Parathyroid adenoma (tissue), 2 donors: ENCODE data around the gene SMS.

Source experiments
- H2AFZ ChIP-seq: fragments of 300-600 bp; sonication (generic); one replicate; pipeline ENCODE4 v1.7.0; 2017; ENCODE audit warnings: antibody characterized with exemption, mild to moderate bottlenecking
- H3K27ac ChIP-seq: fragments of 300-600 bp; sonication (generic); one replicate; pipeline ENCODE4 v1.7.0; 2017
- H3K27me3 ChIP-seq: fragments of 300-600 bp; sonication (generic); one replicate; pipeline ENCODE4 v1.7.0; 2017; ENCODE audit warnings: low read length; ENCODE audit not compliant: control insufficient read depth, insufficient read depth
- H3K36me3 ChIP-seq: fragments of 300-600 bp; sonication (generic); one replicate; pipeline ENCODE4 v1.7.0; 2017; ENCODE audit warnings: low read length; ENCODE audit not compliant: control insufficient read depth, insufficient read depth
- H3K4me1 ChIP-seq: fragments of 300-600 bp; sonication (generic); one replicate; pipeline ENCODE4 v1.7.0; 2017; ENCODE audit warnings: control low read depth
- H3K4me2 ChIP-seq: fragments of 300-600 bp; sonication (generic); one replicate; pipeline ENCODE4 v1.7.0; 2017; ENCODE audit warnings: low read length
- H3K4me3 ChIP-seq: fragments of 300-600 bp; sonication (generic); one replicate; pipeline ENCODE4 v1.7.0; 2017; ENCODE audit warnings: low read depth, low read length
- H3K79me2 ChIP-seq: fragments of 300-600 bp; sonication (generic); one replicate; pipeline ENCODE4 v1.7.0; 2017; ENCODE audit warnings: control low read depth
- H3K9ac ChIP-seq: fragments of 300-600 bp; sonication (generic); one replicate; pipeline ENCODE4 v1.7.0; 2017; ENCODE audit warnings: mild to moderate bottlenecking
- H3K9me3 ChIP-seq: fragments of 300-600 bp; sonication (generic); one replicate; pipeline ENCODE4 v1.7.0; 2017; ENCODE audit warnings: low read length; ENCODE audit not compliant: control insufficient read depth
- TF ChIP-seq, protein P1 (sequence below): fragments of 300-600 bp; sonication (generic); IDR thresholded peaks from one replicate; pipeline ENCODE4 v1.7.0; 2017; ENCODE audit warnings: antibody characterized with exemption, mild to moderate bottlenecking
- donor health status: primary hyperparathyroidism.

SMS gene

GRCh38 chrX:22024577-22024976 is 84.1 kb downstream of the SMS start:
- H3K9me3 ChIP-seq, result no peaks in the 10 kb centered on the region

DNA sequence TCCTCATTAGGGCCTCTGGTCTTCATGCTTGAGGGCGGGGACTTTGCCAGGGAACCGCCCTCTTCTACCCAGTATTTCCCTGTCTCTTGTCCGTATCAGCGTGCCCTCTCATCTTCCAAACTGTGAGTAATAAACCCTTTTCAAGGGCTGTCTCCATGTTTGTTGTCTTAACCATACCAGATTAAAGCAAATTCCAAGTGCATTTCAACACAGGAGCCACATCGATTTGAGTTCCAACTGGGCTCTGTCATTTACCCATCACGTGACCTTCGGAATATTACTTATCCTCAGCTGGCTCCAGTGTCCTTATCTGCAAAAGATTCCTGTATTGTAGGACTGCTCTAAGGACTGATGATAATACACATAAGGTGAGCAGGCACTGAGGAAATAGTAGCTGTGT is 85.2 kb downstream of the SMS start:
- Histone ChIP-seq H3K4me1 (no peaks in the 10 kb centered on the region), H3K9ac (no peak overlapping the region), H3K4me2 (no peak overlapping the region), H3K79me2 (no peaks in the 10 kb centered on the region), H2AFZ (no peak overlapping the region), H3K27ac (no peak overlapping the region), H3K36me3 (no peaks in the 10 kb centered on the region), H3K9me3 (no peaks in the 10 kb centered on the region), H3K4me3 (no peak overlapping the region), H3K27me3 (no peaks in the 10 kb centered on the region)
- TF ChIP-seq, protein P1, sequence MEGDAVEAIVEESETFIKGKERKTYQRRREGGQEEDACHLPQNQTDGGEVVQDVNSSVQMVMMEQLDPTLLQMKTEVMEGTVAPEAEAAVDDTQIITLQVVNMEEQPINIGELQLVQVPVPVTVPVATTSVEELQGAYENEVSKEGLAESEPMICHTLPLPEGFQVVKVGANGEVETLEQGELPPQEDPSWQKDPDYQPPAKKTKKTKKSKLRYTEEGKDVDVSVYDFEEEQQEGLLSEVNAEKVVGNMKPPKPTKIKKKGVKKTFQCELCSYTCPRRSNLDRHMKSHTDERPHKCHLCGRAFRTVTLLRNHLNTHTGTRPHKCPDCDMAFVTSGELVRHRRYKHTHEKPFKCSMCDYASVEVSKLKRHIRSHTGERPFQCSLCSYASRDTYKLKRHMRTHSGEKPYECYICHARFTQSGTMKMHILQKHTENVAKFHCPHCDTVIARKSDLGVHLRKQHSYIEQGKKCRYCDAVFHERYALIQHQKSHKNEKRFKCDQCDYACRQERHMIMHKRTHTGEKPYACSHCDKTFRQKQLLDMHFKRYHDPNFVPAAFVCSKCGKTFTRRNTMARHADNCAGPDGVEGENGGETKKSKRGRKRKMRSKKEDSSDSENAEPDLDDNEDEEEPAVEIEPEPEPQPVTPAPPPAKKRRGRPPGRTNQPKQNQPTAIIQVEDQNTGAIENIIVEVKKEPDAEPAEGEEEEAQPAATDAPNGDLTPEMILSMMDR, result no peak

More at GRCh38 chrX:22024577-22024976, 84.1 kb downstream of the SMS start:
- no peak overlapping the region for H3K4me2 ChIP-seq
- no peaks in the 10 kb centered on the region for H3K4me1 ChIP-seq
- H3K4me3 ChIP-seq, result no peak overlapping the region
- H3K79me2 ChIP-seq, result no peaks in the 10 kb centered on the region
- H3K27ac ChIP-seq, result no peak overlapping the region
- no peak overlapping the region for H2AFZ ChIP-seq
- TF ChIP-seq, protein P1, result no peak
- H3K36me3 ChIP-seq, result no peaks in the 10 kb centered on the region
- H3K27me3 ChIP-seq, result no peaks in the 10 kb centered on the region
- H3K9ac ChIP-seq, result no peak overlapping the region

DNA sequence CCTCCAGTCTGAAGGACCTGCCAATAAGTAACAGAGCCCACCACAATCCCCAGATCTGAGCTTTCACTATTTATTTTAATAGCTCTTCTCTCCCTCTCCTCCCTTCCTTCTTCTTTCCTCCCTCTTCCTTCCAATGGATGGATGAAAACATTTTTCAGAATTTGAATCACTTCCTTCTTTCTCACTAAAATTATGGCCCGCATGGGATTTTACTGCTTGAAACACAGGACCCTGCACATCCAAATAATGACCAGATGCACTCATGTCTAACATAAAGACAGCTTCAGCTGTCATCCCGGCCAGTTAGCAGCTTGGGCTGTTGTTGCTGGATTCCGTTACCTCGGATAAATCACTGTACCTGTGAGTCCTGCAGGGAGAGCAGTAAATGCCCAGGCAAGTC is 86.2 kb downstream of the SMS start:
- H3K27me3 ChIP-seq, result no peaks in the 10 kb centered on the region
- H3K4me1 ChIP-seq, result no peaks in the 10 kb centered on the region
- no peak overlapping the region for H3K4me2 ChIP-seq
- H3K9ac ChIP-seq, result no peak overlapping the region
- no peak overlapping the region for H3K4me3 ChIP-seq
- no peak overlapping the region for H2AFZ ChIP-seq
- H3K9me3 ChIP-seq, result no peaks in the 10 kb centered on the region
- no peak overlapping the region for H3K27ac ChIP-seq
- H3K36me3 ChIP-seq, result no peaks in the 10 kb centered on the region
- H3K79me2 ChIP-seq, result no peaks in the 10 kb centered on the region
- TF ChIP-seq, protein P1, result no peak

GRCh38 chrX:22032084-22032483 is 91.6 kb downstream of the SMS start, which contains the start of gene PHEX:
PHEX (plus strand) TSS chrX:22032325; CDS start chrX:22033006, 681 bp downstream.
- H3K4me2 ChIP-seq, result no peak within 1 kb of the TSS
- H3K27me3 ChIP-seq, result no peaks in the 10 kb centered on the region
- no peak within 1 kb of the TSS for H2AFZ ChIP-seq
- no peaks in the 10 kb centered on the region for H3K36me3 ChIP-seq
- no peak within 1 kb of the TSS for H3K9ac ChIP-seq
- no peaks in the 10 kb centered on the region for H3K9me3 ChIP-seq
- H3K4me3 ChIP-seq, result no peak within 1 kb of the TSS
- TF ChIP-seq, protein P1, result no peak
- H3K4me1 ChIP-seq, result no peaks in the 10 kb centered on the region
- H3K27ac ChIP-seq, result no peak within 1 kb of the TSS
- H3K79me2 ChIP-seq, result no peaks in the 10 kb centered on the region

GRCh38 chrX:22032506-22032905 is 92.0 kb downstream of the SMS start:
- H2AFZ ChIP-seq, result no peak overlapping the region
- no peaks in the 10 kb centered on the region for H3K27me3 ChIP-seq
- no peak overlapping the region for H3K4me2 ChIP-seq
- H3K4me3 ChIP-seq, result no peak overlapping the region
- no peak overlapping the region for H3K27ac ChIP-seq
- no peaks in the 10 kb centered on the region for H3K9me3 ChIP-seq
- H3K79me2 ChIP-seq, result no peaks in the 10 kb centered on the region
- no peaks in the 10 kb centered on the region for H3K36me3 ChIP-seq
- H3K4me1 ChIP-seq, result no peaks in the 10 kb centered on the region
- H3K9ac ChIP-seq, result no peak overlapping the region
- TF ChIP-seq, protein P1, result no peak
